SK-N-SH treated with all-trans-retinoic acid at 6 μM for 48 hours (cell line): ENCODE data around the gene HCFC1.

Source experiments
- ATAC-seq: fragments of 200-7000 bp; cut with Tn5 transposase; 3 replicates; pipeline ENCODE4 v1.9.1; 2020; ENCODE audit warnings: mild to moderate bottlenecking, moderate library complexity
- ARNTL ChIP-seq: fragments of 450-650 bp; formaldehyde crosslinking; IDR thresholded peaks from 2 replicates; pipeline ENCODE4 v1.5.0; 2020; ENCODE audit warnings: low read depth, mild to moderate bottlenecking, moderate library complexity, borderline replicate concordance
- BACH2 ChIP-seq: fragments of 250-450 bp; sonication (Bioruptor Pico); IDR thresholded peaks from 2 replicates; pipeline ENCODE4 v1.9.0; 2021; ENCODE audit warnings: mild to moderate bottlenecking, borderline replicate concordance
- CREB5 ChIP-seq: fragments of 250-450 bp; sonication (Bioruptor Pico); IDR thresholded peaks from 2 replicates; pipeline ENCODE4 v1.5.1; 2020; ENCODE audit warnings: low read depth, mild to moderate bottlenecking, moderate library complexity
- CSDC2 ChIP-seq: fragments of 250-450 bp; sonication (Bioruptor Pico); IDR thresholded peaks from 2 replicates; pipeline ENCODE4 v1.5.0; 2020; ENCODE audit warnings: mild to moderate bottlenecking, moderate library complexity
- ESRRG ChIP-seq: fragments of 250-450 bp; sonication (Bioruptor Pico); IDR thresholded peaks from 2 replicates; pipeline ENCODE4 v1.6.1; 2021; ENCODE audit warnings: mild to moderate bottlenecking
- GLIS3 ChIP-seq: fragments of 250-450 bp; sonication (Bioruptor Pico); IDR thresholded peaks from 2 replicates; pipeline ENCODE4 v1.5.0; 2020; ENCODE audit warnings: mild to moderate bottlenecking, moderate library complexity
- ISL1 ChIP-seq: fragments of 250-450 bp; sonication (Bioruptor Pico); IDR thresholded peaks from 2 replicates; pipeline ENCODE4 v2.1.2; 2022; ENCODE audit warnings: mild to moderate bottlenecking, moderate library complexity
- OSR1 ChIP-seq: fragments of 250-450 bp; sonication (Bioruptor Pico); IDR thresholded peaks from 2 replicates; pipeline ENCODE4 v1.8.0; 2022; ENCODE audit warnings: moderate library complexity, mild to moderate bottlenecking, inconsistent platforms
- PATZ1 ChIP-seq: fragments of 250-450 bp; sonication (Bioruptor Pico); IDR thresholded peaks from 2 replicates; pipeline ENCODE4 v1.8.0; 2020; ENCODE audit warnings: mild to moderate bottlenecking, moderate library complexity, borderline replicate concordance
- POU6F1 ChIP-seq: fragments of 250-450 bp; sonication (Bioruptor Pico); IDR thresholded peaks from 2 replicates; pipeline ENCODE4 v1.8.0; 2021; ENCODE audit warnings: low read depth, mild to moderate bottlenecking, moderate library complexity, borderline replicate concordance
- PPARA ChIP-seq: fragments of 250-450 bp; sonication (Bioruptor Pico); IDR thresholded peaks from 2 replicates; pipeline ENCODE4 v1.5.0; 2020; ENCODE audit warnings: mild to moderate bottlenecking, borderline replicate concordance
- RARB ChIP-seq: fragments of 250-450 bp; sonication (Bioruptor Pico); IDR thresholded peaks from 2 replicates; pipeline ENCODE4 v1.8.0; 2021; ENCODE audit warnings: mild to moderate bottlenecking, moderate library complexity
- SNAI2 ChIP-seq: fragments of 250-450 bp; sonication (Bioruptor Pico); IDR thresholded peaks from 2 replicates; pipeline ENCODE4 v1.5.0; 2020; ENCODE audit warnings: mild to moderate bottlenecking, moderate library complexity
- TCF4 ChIP-seq: fragments of 250-450 bp; sonication (Bioruptor Pico); IDR thresholded peaks from 2 replicates; pipeline ENCODE4 v1.8.0; 2021; ENCODE audit warnings: mild to moderate bottlenecking, moderate library complexity, borderline replicate concordance
- TOX ChIP-seq: fragments of 250-450 bp; sonication (Bioruptor Pico); IDR thresholded peaks from 2 replicates; pipeline ENCODE4 v1.8.0; 2021; ENCODE audit warnings: mild to moderate bottlenecking, moderate library complexity, borderline replicate concordance
- TSHZ2 ChIP-seq: fragments of 250-450 bp; sonication (Bioruptor Pico); IDR thresholded peaks from 2 replicates; pipeline ENCODE4 v1.5.0; 2020; ENCODE audit warnings: mild to moderate bottlenecking, moderate library complexity
- ZC3H10 ChIP-seq: fragments of 250-450 bp; sonication (Bioruptor Pico); IDR thresholded peaks from 2 replicates; pipeline ENCODE4 v1.5.1; 2021; ENCODE audit warnings: mild to moderate bottlenecking, moderate library complexity
- ZFP3 ChIP-seq: fragments of 250-450 bp; sonication (Bioruptor Pico); IDR thresholded peaks from 2 replicates; pipeline ENCODE4 v1.5.0; 2020; ENCODE audit warnings: mild to moderate bottlenecking, moderate library complexity
- ZFP30 ChIP-seq: fragments of 450-650 bp; formaldehyde crosslinking; IDR thresholded peaks from 2 replicates; pipeline ENCODE4 v1.5.0; 2022; ENCODE audit warnings: mild to moderate bottlenecking, moderate library complexity
- ZNF565 ChIP-seq: fragments of 450-650 bp; formaldehyde crosslinking; conservative IDR thresholded peaks from 2 replicates; pipeline ENCODE4 v1.5.0; 2020; ENCODE audit warnings: low read depth, mild to moderate bottlenecking, moderate library complexity
- ZNF70 ChIP-seq: fragments of 450-650 bp; formaldehyde crosslinking; IDR thresholded peaks from 2 replicates; pipeline ENCODE4 v1.5.0; 2020; ENCODE audit warnings: mild to moderate bottlenecking, moderate library complexity
- ZNF8 ChIP-seq: fragments of 450-650 bp; formaldehyde crosslinking; IDR thresholded peaks from 2 replicates; pipeline ENCODE4 v1.5.0; 2020; ENCODE audit warnings: mild to moderate bottlenecking, moderate library complexity

The HCFC1 gene

GRCh38 chrX:153963546-153963945 is 8.1 kb downstream of the HCFC1 start:
- no peak for TF ChIP-seq ARNTL (CRISPR knock-in tag)
- no peak for TF ChIP-seq OSR1 (CRISPR knock-in tag)
- no peak for TF ChIP-seq ISL1 (CRISPR knock-in tag)
- TF ChIP-seq RARB (CRISPR knock-in tag) = no peak
- TF ChIP-seq PPARA = no peak
- TF ChIP-seq ESRRG (CRISPR knock-in tag) = no peak
- no peak for TF ChIP-seq BACH2 (CRISPR knock-in tag)
- no peak for TF ChIP-seq ZC3H10 (CRISPR knock-in tag)
- TF ChIP-seq TOX (CRISPR knock-in tag) = no peak
- no peak for TF ChIP-seq ZFP30
- TF ChIP-seq, all 23 proteins: peak for 0
- ATAC-seq = no peak

GRCh38 chrX:153961292-153961691 is 10.3 kb downstream of the HCFC1 start:
- no peak for TF ChIP-seq PPARA
- TF ChIP-seq ZNF8 (CRISPR knock-in tag) = no peak
- no peak for TF ChIP-seq ZNF565 (CRISPR knock-in tag)
- no peak for TF ChIP-seq OSR1 (CRISPR knock-in tag)
- TF ChIP-seq CREB5 (CRISPR knock-in tag) = no peak
- TF ChIP-seq ZFP3 (CRISPR knock-in tag) = no peak
- no peak for TF ChIP-seq RARB (CRISPR knock-in tag)
- no peak for ATAC-seq

GRCh38 chrX:153960786-153961185 is 10.8 kb downstream of the HCFC1 start:
- no peak for TF ChIP-seq TOX (CRISPR knock-in tag)
- no peak for TF ChIP-seq CREB5 (CRISPR knock-in tag)
- TF ChIP-seq ZNF70 (CRISPR knock-in tag) = no peak
- no peak for TF ChIP-seq POU6F1
- no peak for TF ChIP-seq SNAI2

GRCh38 chrX:153960077-153960476 is 11.5 kb downstream of the HCFC1 start:
- no peak for TF ChIP-seq PPARA
- TF ChIP-seq TCF4 (CRISPR knock-in tag) = no peak
- TF ChIP-seq SNAI2 = no peak
- TF ChIP-seq ESRRG (CRISPR knock-in tag) = no peak
- no peak for TF ChIP-seq POU6F1
- TF ChIP-seq CREB5 (CRISPR knock-in tag) = no peak
- no peak for TF ChIP-seq ZC3H10 (CRISPR knock-in tag)
- TF ChIP-seq ARNTL (CRISPR knock-in tag) = no peak
- no peak for TF ChIP-seq ISL1 (CRISPR knock-in tag)
- TF ChIP-seq RARB (CRISPR knock-in tag) = no peak
- TF ChIP-seq ZFP30 = no peak
- no peak for TF ChIP-seq CSDC2 (CRISPR knock-in tag)
- no peak for TF ChIP-seq ZNF565 (CRISPR knock-in tag)
- no peak for TF ChIP-seq TSHZ2 (CRISPR knock-in tag)
- TF ChIP-seq PATZ1 = no peak
- no peak for TF ChIP-seq GLIS3
- no peak for ATAC-seq

More at GRCh38 chrX:153960786-153961185, 10.8 kb downstream of the HCFC1 start:
- ATAC-seq = no peak
